GM19035 (cell line): ENCODE data around the gene GNG12.
"Not testable (repeated sequence)": the region's sequence is repeated elsewhere in the genome, so short reads cannot be mapped to it uniquely, and the experiment has no call there.

ENCODE experiments used
- ATAC-seq: cut with Tn5 transposase; IDR thresholded peaks from one replicate; pipeline ENCODE4 v1.9.1; 2021; ENCODE audit not compliant: unreplicated experiment

Gene GNG12

GRCh38 chr1:67665307-67665706, 168.0 kb downstream of the GNG12 start:
- not testable (repeated sequence) for ATAC-seq

GRCh38 chr1:67664048-67664447, 169.2 kb downstream of the GNG12 start:
- ATAC-seq, result no peak

DNA sequence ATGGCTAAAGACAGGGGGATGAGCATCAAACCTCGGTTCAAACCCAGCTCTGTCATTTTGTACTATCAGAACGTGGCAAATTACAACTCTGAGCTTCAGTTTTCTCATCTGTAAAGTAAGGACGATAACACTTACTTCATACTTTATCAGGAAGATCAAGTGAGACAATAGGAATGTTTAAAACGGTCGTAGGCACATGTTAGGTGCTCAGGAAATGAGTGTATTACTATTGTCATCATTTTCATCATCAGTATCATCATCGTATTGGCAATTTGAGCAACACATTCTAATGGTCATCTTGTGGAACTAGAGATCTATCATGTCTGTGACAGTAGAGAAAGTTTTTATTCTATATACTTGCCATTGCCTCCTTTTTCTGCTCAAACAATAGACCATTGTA, 170.4 kb downstream of the GNG12 start:
- no peak for ATAC-seq

DNA sequence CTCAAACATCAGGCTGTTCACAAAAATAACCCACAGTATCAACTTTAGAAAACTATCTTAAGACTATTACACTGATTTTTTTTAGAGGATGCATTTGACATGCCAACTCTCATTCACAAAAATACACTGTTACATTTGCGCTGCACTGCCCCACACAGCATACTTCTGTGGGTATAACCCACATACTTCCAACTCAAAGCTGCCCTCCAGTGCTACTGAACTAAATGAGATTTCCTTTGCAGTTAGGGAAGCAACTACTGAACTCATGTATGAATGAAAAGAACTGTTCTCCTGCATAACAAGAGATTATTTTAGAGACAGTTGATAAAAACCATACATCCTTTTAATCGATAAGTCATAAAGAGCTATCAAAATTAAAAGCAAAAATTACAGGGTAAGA, 174.0 kb downstream of the GNG12 start:
- no peak for ATAC-seq

GRCh38 chr1:67657152-67657551, 176.1 kb downstream of the GNG12 start:
- not testable (repeated sequence) for ATAC-seq

- ATAC-seq, result no peak
These were observed 177.7 kb downstream of the GNG12 start for GRCh38 chr1:67655581-67655980.

- no peak for ATAC-seq
These were observed 180.0 kb downstream of the GNG12 start for GRCh38 chr1:67653304-67653703.

DNA sequence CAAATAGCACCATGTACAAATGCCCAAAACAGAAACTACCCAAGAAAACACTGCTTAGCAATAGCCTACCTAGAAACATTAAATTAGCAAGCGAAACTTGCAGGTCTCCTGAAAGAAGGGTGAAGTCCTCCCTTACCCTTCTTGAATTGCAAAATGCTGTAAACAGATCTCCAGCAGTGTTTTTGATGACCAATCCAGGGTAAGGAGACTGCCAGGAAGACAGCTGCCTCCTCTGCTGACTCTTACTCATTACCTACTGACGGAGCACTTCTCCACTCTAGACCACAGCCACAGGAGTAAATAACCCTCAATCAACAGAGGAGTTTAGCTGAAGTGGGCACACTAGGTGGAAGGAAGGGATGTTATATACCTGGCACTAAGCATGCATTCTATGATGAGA, 180.5 kb downstream of the GNG12 start:
- no peak for ATAC-seq
